ENCODE results near the gene RABGEF1. TPM values are rescaled to one million over a fixed set of nuclear protein-coding genes. Genes with fewer than 3 reads are reported as not detected.

RABGEF1 gene
- total and polyA plus RNA-seq, 2 donors (not counting 3 experiments of a cell fraction or from before 2014, with no cell fraction given): 11.6 to 15.5 TPM

DNA sequence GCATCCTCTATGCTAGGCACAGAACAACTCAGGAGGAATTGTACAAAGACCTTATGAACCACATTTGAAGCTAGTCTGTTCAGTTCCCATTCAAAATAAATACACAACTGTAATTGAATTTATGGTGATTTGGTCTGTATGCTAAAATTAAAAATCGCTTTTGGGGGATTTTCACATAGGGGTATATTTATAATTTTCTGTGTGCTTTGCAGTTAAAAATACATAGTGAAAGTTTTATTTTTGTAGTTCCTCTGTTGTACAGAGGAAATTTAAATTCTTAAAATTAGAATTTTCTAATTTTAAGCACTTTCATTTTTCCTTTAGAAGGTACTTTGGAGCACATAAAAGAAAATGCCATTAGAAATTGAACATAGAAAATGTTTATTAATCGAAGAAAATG lies 6.9 kb downstream of the RABGEF1 start:
- no peaks in the 10 kb centered on the region for H3K9me1 ChIP-seq (replicated peaks; ENCODE audit: control insufficient read depth, extremely low read depth, insufficient read depth, low read length)
- no TSS peak for BruUV-seq (replicated peaks)
- dilution Hi-C loops (cut with MboI; ENCODE audit: extremely low pct_ligation_motif_present, low sequenced_read_pairs) (no loop called here), intact Hi-C loops (cut with micrococcal nuclease) (no loop called here)
- H4K20me1 ChIP-seq (replicated peaks; ENCODE audit: control insufficient read depth, extremely low read depth, insufficient read depth, low read length): peaks cover 5% of the 10 kb centered on the region
- no peak overlapping the region for H3K4me2 ChIP-seq (ENCODE audit: insufficient read depth, low read length)
- no peaks in the 10 kb centered on the region for H3K4me1 ChIP-seq (ENCODE audit: control insufficient read depth, extremely low read depth, insufficient read depth, low read length)
- no peaks in the 10 kb centered on the region for H3K27me3 ChIP-seq (ENCODE audit: control insufficient read depth in 2 of 2, insufficient read depth in 2 of 2, low read length in 2 of 2)
- no peak overlapping the region for H3K27ac ChIP-seq (ENCODE audit: insufficient read depth, low read depth, low read length)
- no peak overlapping the region for H3K4me3 ChIP-seq (replicated peaks in 1 of 3; ENCODE audit: insufficient read depth in 1 of 3, low read depth in 1 of 3, low read length in 3 of 3)
- CTCF ChIA-PET: no interaction called here
- H3K79me2 ChIP-seq (ENCODE audit: control insufficient read depth, insufficient read depth, low read length): peaks cover 80% of the 10 kb centered on the region
- TF ChIP-seq, protein P1, sequence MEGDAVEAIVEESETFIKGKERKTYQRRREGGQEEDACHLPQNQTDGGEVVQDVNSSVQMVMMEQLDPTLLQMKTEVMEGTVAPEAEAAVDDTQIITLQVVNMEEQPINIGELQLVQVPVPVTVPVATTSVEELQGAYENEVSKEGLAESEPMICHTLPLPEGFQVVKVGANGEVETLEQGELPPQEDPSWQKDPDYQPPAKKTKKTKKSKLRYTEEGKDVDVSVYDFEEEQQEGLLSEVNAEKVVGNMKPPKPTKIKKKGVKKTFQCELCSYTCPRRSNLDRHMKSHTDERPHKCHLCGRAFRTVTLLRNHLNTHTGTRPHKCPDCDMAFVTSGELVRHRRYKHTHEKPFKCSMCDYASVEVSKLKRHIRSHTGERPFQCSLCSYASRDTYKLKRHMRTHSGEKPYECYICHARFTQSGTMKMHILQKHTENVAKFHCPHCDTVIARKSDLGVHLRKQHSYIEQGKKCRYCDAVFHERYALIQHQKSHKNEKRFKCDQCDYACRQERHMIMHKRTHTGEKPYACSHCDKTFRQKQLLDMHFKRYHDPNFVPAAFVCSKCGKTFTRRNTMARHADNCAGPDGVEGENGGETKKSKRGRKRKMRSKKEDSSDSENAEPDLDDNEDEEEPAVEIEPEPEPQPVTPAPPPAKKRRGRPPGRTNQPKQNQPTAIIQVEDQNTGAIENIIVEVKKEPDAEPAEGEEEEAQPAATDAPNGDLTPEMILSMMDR (IDR thresholded peaks at IDR 0.05; ENCODE audit: extremely low read depth in 1 of 2, insufficient read depth in 1 of 2, low read depth in 1 of 2, low read length in 2 of 2): no peak
- TF ChIP-seq, protein P2, sequence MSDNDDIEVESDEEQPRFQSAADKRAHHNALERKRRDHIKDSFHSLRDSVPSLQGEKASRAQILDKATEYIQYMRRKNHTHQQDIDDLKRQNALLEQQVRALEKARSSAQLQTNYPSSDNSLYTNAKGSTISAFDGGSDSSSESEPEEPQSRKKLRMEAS (IDR thresholded peaks at IDR 0.05; ENCODE audit: insufficient read depth, insufficient read length): no peak
- TF ChIP-seq POLR2AphosphoS5 (IDR thresholded peaks at IDR 0.05; ENCODE audit: insufficient read depth, low read depth, low read length): no peak
- no peak for TF ChIP-seq GATA2 (IDR thresholded peaks at IDR 0.05; ENCODE audit: insufficient read depth, insufficient read length, low read depth, low read length)
- no peak for TF ChIP-seq FOS (IDR thresholded peaks at IDR 0.05; ENCODE audit: borderline replicate concordance, insufficient read depth, low read length)
- no peak for TF ChIP-seq EZH2 (IDR thresholded peaks at IDR 0.05; ENCODE audit: borderline replicate concordance, low read depth, low read length, severe bottlenecking)
- H2AFZ ChIP-seq (ENCODE audit: low read depth, low read length): no peak overlapping the region
- DNase-seq (ENCODE audit: low read depth, low spot score) (no peak), FAIRE-seq (no peak)
- no peaks in the 10 kb centered on the region for H3K36me3 ChIP-seq (ENCODE audit: control insufficient read depth in 2 of 2, extremely low read depth in 1 of 2, insufficient read depth in 2 of 2, low read length in 2 of 2)
- H3K9ac ChIP-seq (replicated peaks; ENCODE audit: extremely low read depth, insufficient read depth, low read length): no peak overlapping the region
- POLR2A ChIA-PET: no interaction called here
- no peaks in the 10 kb centered on the region for H3K9me3 ChIP-seq (replicated peaks; ENCODE audit: control insufficient read depth, insufficient read depth, low read length)

Data from endothelial cell of umbilical vein (primary cell).